Trophoblast cell (in vitro differentiated cells and primary cell): ENCODE results near the gene CBR1.
"Not testable (repeated sequence)": the region's sequence is repeated elsewhere in the genome, so short reads cannot be mapped to it uniquely, and the experiment has no call there.

Source experiments
- DNase-seq, 2 donors: peaks; one replicate each; pipeline ENCODE4 v3.0.0-alpha.2; 2016
- H2AFZ ChIP-seq: 2 replicates; pipeline ENCODE4 v1.6.1; 2013; ENCODE audit warnings: low read length, moderate library complexity, mild to moderate bottlenecking; ENCODE audit not compliant: insufficient read depth, poor library complexity
- H2AK5ac ChIP-seq: 2 replicates; pipeline ENCODE4 v1.6.1; 2013; ENCODE audit warnings: mild to moderate bottlenecking, low read length
- H2BK120ac ChIP-seq: 2 replicates; pipeline ENCODE4 v1.6.1; 2013; ENCODE audit warnings: low read length, mild to moderate bottlenecking, moderate library complexity; ENCODE audit not compliant: insufficient read depth, poor library complexity
- H2BK12ac ChIP-seq: 2 replicates; pipeline ENCODE4 v1.6.1; 2013; ENCODE audit warnings: mild to moderate bottlenecking, low read length, moderate library complexity
- H2BK5ac ChIP-seq: 2 replicates; pipeline ENCODE4 v1.6.1; 2013; ENCODE audit warnings: low read length, low read depth, moderate library complexity, mild to moderate bottlenecking; ENCODE audit not compliant: poor library complexity
- H3K14ac ChIP-seq: 2 replicates; pipeline ENCODE4 v1.6.1; 2013; ENCODE audit warnings: mild to moderate bottlenecking, low read length
- H3K18ac ChIP-seq: 2 replicates; pipeline ENCODE4 v1.6.1; 2013; ENCODE audit warnings: mild to moderate bottlenecking, low read length
- H3K23ac ChIP-seq: 2 replicates; pipeline ENCODE4 v1.6.1; 2013; ENCODE audit warnings: low read length
- H3K27ac ChIP-seq: 2 replicates; pipeline ENCODE4 v1.5.1; 2013; ENCODE audit warnings: low read depth, mild to moderate bottlenecking, inconsistent platforms, low read length, moderate library complexity
- H3K27me3 ChIP-seq: 2 replicates; pipeline ENCODE4 v1.6.1; 2013; ENCODE audit warnings: inconsistent platforms, mild to moderate bottlenecking, low read length, moderate library complexity; ENCODE audit not compliant: insufficient read depth
- H3K36me3 ChIP-seq, 2 experiments: 1 replicate in 1 of 2; 2 replicates in 1 of 2; pipeline ENCODE4 v1.6.1; 2013; ENCODE audit warnings: low read length in 2 of 2, mild to moderate bottlenecking in 2 of 2, moderate library complexity in 1 of 2; ENCODE audit not compliant: insufficient read depth in 2 of 2, control insufficient read depth in 1 of 2
- H3K4ac ChIP-seq: 2 replicates; pipeline ENCODE4 v1.6.1; 2013; ENCODE audit warnings: low read depth, mild to moderate bottlenecking, low read length, moderate library complexity
- H3K4me1 ChIP-seq, 2 experiments: 1 replicate in 1 of 2; 2 replicates in 1 of 2; pipeline ENCODE4 v1.6.1; 2013; ENCODE audit warnings: low read length in 2 of 2, mild to moderate bottlenecking in 2 of 2, moderate library complexity in 1 of 2; ENCODE audit not compliant: insufficient read depth in 2 of 2, control insufficient read depth in 1 of 2
- H3K4me2 ChIP-seq: 2 replicates; pipeline ENCODE4 v1.6.1; 2013; ENCODE audit warnings: inconsistent platforms, mild to moderate bottlenecking, low read length, moderate library complexity
- H3K4me3 ChIP-seq: 2 replicates; pipeline ENCODE4 v1.5.1; 2013; ENCODE audit warnings: mild to moderate bottlenecking, low read depth, low read length, inconsistent platforms
- H3K79me1 ChIP-seq: one replicate; pipeline ENCODE4 v1.6.1; 2013; ENCODE audit warnings: low read length
- H3K79me2 ChIP-seq: 2 replicates; pipeline ENCODE4 v1.6.1; 2013; ENCODE audit warnings: low read length, mild to moderate bottlenecking; ENCODE audit not compliant: control insufficient read depth, insufficient read depth, poor library complexity
- H3K9ac ChIP-seq: 2 replicates; pipeline ENCODE4 v1.6.1; 2013; ENCODE audit warnings: mild to moderate bottlenecking, low read length
- H3K9me3 ChIP-seq: 2 replicates; pipeline ENCODE4 v1.6.1; 2013; ENCODE audit warnings: low read depth, mild to moderate bottlenecking, control low read depth, inconsistent platforms, low read length; ENCODE audit not compliant: insufficient read depth
- H4K12ac ChIP-seq: 2 replicates; pipeline ENCODE4 v1.6.1; 2013; ENCODE audit warnings: low read depth, mild to moderate bottlenecking, low read length, moderate library complexity
- H4K8ac ChIP-seq: 2 replicates; pipeline ENCODE4 v1.6.1; 2013; ENCODE audit warnings: low read depth, mild to moderate bottlenecking, low read length, moderate library complexity
- H4K91ac ChIP-seq: one replicate; pipeline ENCODE4 v1.6.1; 2013; ENCODE audit warnings: low read depth, mild to moderate bottlenecking, low read length, moderate library complexity
- WGBS: extraction: QIAGEN DNeasy Blood & Tissue Kit; methylation state at CpG from one replicate; pipeline ENCODE4 v1.1.7; 2013; ENCODE audit warnings: missing lambda C conversion rate; ENCODE audit not compliant: insufficient read length, insufficient coverage; ENCODE audit errors: extremely low coverage; 5-methylcytosine and 5-hydroxymethylcytosine counted together

The CBR1 gene

DNA sequence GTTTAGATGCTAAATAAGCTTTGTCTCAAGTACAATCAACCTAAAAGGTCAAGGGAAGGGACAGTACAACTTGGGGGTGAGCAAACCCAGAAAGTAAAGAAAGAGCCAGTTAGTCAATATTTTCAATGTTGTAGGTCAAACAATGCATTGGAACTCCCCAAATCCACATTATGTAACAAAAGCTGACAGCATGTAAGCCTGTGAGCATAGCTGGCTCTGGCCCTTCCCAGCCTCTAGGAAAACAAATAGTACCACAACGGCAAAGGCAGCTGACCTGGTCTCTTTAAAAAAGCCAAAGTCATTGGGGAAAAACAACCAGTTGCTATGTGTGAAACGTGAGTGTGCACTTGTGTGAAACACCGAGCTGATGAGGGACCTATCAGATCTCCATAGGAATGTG is 3.4 kb downstream of the CBR1 start:
- Histone ChIP-seq H3K23ac (no peak overlapping the region), H2AFZ (no peak overlapping the region), H3K4me1 (peaks cover 0 to 2% of the 10 kb centered on the region in 2 experiments), H3K27me3 (no peaks in the 10 kb centered on the region), H2BK12ac (no peak overlapping the region), H3K9me3 (peaks cover 6% of the 10 kb centered on the region), H4K12ac (no peak overlapping the region), H3K9ac (no peak overlapping the region), H3K4ac (no peak overlapping the region), H2BK120ac (no peak overlapping the region), H2AK5ac (no peak overlapping the region), H3K14ac (no peak overlapping the region), H4K8ac (no peak overlapping the region), H4K91ac (no peak overlapping the region), H3K18ac (no peak overlapping the region), H3K79me2 (no peaks in the 10 kb centered on the region), H3K4me2 (no peak overlapping the region), H2BK5ac (no peak overlapping the region), H3K79me1 (no peaks in the 10 kb centered on the region), H3K4me3 (no peak overlapping the region), H3K36me3 (no peaks in the 10 kb centered on the region), H3K27ac (no peak overlapping the region)
- WGBS, result no CpG with 5 or more reads among the region's 3 CpGs
- no peak for DNase-seq

DNA sequence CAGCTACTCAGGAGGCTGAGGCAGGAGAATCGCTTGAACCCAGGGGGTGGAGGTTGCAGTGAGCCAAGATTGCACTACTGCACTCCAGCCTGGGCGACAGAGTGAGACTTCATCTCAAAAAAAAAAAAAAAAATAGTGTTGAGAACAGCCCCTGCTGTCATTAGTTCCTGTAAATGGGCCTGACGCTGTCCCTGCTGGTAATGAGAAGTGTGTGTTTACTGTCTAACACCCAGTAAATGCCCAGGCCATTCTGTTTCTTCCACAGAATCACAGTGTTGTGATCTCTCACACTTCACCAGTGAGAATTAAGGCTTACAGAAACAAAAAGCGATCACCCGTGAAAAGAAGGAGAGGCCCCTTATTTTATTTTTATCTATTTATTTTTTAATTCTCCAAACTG is 4.1 kb downstream of the CBR1 start:
- not testable (repeated sequence) for H4K12ac ChIP-seq, H3K4ac ChIP-seq, H3K36me3 ChIP-seq, H3K27me3 ChIP-seq, H3K4me2 ChIP-seq, H2BK12ac ChIP-seq, H3K27ac ChIP-seq, H3K23ac ChIP-seq, H3K9me3 ChIP-seq, H3K14ac ChIP-seq, H2AFZ ChIP-seq, H2BK5ac ChIP-seq, H3K9ac ChIP-seq, H2BK120ac ChIP-seq, H3K4me3 ChIP-seq, DNase-seq, H3K18ac ChIP-seq, H4K8ac ChIP-seq, H4K91ac ChIP-seq, H3K79me1 ChIP-seq, H2AK5ac ChIP-seq, H3K4me1 ChIP-seq, H3K79me2 ChIP-seq
- WGBS, result no CpG with 5 or more reads among the region's 5 CpGs

DNA sequence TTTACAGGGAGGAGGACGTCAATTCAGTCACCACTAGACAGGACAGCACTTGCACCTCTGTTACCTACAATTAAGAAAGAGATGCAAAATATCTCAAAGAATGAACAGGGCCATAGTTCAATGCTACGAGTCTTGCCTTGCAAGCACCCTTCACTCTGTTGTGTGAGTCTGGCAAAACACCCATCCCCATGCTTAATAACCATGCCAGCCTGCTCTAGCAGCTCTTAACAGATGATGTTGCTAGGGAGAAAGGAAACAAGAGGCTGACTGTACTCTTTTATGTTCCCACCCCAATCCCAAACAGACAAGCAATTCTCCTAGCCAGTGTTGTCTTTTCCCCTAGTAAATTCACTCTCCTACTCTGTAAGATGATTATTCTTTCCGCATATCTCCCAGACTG is 5.3 kb downstream of the CBR1 start:
- no peaks in the 10 kb centered on the region for H3K27me3 ChIP-seq

DNA sequence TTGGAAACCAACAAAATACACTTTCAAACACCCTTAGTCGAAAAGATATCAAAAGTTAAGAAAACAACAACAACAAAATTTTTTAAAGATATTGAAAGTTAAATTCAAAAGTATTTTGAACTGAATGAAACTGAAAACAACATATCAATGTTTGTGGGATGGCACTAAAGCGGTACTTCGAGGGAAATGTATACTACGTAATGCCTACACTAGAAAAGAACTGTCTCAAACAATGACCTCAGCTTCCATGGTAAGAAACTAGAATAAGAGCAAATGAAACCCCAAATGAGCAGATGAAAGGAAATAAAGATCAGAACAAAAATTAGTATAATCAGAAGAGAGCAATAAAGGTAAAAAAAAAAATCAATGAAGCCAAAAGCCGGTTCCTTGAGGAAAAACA is 6.1 kb downstream of the CBR1 start:
- Histone ChIP-seq H3K23ac (no peak overlapping the region), H4K12ac (no peak overlapping the region), H4K91ac (no peak overlapping the region), H2AK5ac (no peak overlapping the region), H2AFZ (no peak overlapping the region), H3K79me1 (no peaks in the 10 kb centered on the region), H3K4me1 (peaks cover 0 to 2% of the 10 kb centered on the region in 2 experiments), H3K36me3 (no peaks in the 10 kb centered on the region), H3K79me2 (no peaks in the 10 kb centered on the region), H3K4me2 (no peak overlapping the region), H3K14ac (no peak overlapping the region), H4K8ac (no peak overlapping the region), H2BK5ac (no peak overlapping the region), H3K27me3 (no peaks in the 10 kb centered on the region), H3K4ac (no peak overlapping the region), H3K27ac (no peak overlapping the region), H3K4me3 (no peak overlapping the region), H3K9ac (no peak overlapping the region), H2BK12ac (no peak overlapping the region), H3K9me3 (no peaks in the 10 kb centered on the region), H2BK120ac (no peak overlapping the region), H3K18ac (no peak overlapping the region)
- no CpG with 5 or more reads among the region's 5 CpGs for WGBS
- DNase-seq, result no peak

More for the DNA sequence above, 5.3 kb downstream of the CBR1 start:
- Histone ChIP-seq H3K4me3 (no peak overlapping the region), H3K4me1 (peaks cover 0 to 2% of the 10 kb centered on the region in 2 experiments), H3K27ac (no peak overlapping the region), H3K9ac (no peak overlapping the region), H3K23ac (no peak overlapping the region), H4K8ac (no peak overlapping the region), H3K18ac (no peak overlapping the region), H2AFZ (no peak overlapping the region), H3K36me3 (no peaks in the 10 kb centered on the region), H2AK5ac (no peak overlapping the region), H3K4ac (no peak overlapping the region), H2BK12ac (no peak overlapping the region), H3K4me2 (no peak overlapping the region), H2BK120ac (no peak overlapping the region), H3K79me1 (no peaks in the 10 kb centered on the region), H4K12ac (no peak overlapping the region), H3K79me2 (no peaks in the 10 kb centered on the region), H2BK5ac (no peak overlapping the region), H3K9me3 (peaks cover under 1% of the 10 kb centered on the region), H4K91ac (no peak overlapping the region), H3K14ac (no peak overlapping the region)
- DNase-seq, result no peak
- no CpG with 5 or more reads among the region's 3 CpGs for WGBS
